ENCODE measurements around the gene ILRUN.

DNA sequence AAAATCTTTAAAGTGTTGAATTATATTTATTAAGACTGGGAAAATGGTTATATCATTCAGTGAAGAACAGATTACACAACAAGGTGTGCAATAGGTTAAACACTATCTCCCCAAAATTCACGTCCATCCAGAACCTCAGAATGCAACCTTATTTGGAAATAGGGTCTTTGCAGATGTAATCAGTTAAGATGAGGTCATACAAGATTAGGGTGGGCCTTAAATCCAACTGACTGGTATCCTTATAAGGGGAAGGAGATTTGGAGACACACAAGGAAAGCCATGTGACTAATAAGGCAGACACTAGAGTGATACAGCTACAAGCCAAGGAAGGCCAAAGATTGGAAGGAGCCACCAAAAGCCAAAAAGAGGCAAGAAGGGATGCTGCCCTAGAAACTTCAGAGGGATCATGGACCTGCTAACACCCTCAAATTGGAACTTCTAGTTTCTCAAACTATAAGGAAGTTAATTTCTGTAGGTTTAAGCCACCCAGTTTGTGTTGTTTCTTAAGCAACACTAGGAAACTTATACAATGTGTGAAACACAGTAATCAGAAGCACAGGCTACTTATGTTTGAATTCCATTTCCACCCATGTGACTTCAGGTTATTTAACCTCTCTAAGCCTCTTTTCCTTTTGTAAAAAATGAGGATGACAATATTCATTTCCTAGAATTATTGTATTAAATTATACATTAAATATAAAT, 16.9 kb downstream of the ILRUN start:
- TF ChIP-seq, protein P1, sequence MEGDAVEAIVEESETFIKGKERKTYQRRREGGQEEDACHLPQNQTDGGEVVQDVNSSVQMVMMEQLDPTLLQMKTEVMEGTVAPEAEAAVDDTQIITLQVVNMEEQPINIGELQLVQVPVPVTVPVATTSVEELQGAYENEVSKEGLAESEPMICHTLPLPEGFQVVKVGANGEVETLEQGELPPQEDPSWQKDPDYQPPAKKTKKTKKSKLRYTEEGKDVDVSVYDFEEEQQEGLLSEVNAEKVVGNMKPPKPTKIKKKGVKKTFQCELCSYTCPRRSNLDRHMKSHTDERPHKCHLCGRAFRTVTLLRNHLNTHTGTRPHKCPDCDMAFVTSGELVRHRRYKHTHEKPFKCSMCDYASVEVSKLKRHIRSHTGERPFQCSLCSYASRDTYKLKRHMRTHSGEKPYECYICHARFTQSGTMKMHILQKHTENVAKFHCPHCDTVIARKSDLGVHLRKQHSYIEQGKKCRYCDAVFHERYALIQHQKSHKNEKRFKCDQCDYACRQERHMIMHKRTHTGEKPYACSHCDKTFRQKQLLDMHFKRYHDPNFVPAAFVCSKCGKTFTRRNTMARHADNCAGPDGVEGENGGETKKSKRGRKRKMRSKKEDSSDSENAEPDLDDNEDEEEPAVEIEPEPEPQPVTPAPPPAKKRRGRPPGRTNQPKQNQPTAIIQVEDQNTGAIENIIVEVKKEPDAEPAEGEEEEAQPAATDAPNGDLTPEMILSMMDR (conservative IDR thresholded peaks at IDR 0.05): no peak
- TF ChIP-seq EZH2 (IDR thresholded peaks at IDR 0.05; ENCODE audit: low read depth): no peak
